HG03196 (cell line): ENCODE measurements around the gene NUDT22.
A peak's percentile ranks its signal among the peaks of the same experiment; 100 is the strongest.

Experiments
- ATAC-seq: cut with Tn5 transposase; IDR thresholded peaks from one replicate; pipeline ENCODE4 v1.9.1; 2021; ENCODE audit not compliant: unreplicated experiment

The NUDT22 gene, protein sequence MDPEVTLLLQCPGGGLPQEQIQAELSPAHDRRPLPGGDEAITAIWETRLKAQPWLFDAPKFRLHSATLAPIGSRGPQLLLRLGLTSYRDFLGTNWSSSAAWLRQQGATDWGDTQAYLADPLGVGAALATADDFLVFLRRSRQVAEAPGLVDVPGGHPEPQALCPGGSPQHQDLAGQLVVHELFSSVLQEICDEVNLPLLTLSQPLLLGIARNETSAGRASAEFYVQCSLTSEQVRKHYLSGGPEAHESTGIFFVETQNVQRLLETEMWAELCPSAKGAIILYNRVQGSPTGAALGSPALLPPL

DNA sequence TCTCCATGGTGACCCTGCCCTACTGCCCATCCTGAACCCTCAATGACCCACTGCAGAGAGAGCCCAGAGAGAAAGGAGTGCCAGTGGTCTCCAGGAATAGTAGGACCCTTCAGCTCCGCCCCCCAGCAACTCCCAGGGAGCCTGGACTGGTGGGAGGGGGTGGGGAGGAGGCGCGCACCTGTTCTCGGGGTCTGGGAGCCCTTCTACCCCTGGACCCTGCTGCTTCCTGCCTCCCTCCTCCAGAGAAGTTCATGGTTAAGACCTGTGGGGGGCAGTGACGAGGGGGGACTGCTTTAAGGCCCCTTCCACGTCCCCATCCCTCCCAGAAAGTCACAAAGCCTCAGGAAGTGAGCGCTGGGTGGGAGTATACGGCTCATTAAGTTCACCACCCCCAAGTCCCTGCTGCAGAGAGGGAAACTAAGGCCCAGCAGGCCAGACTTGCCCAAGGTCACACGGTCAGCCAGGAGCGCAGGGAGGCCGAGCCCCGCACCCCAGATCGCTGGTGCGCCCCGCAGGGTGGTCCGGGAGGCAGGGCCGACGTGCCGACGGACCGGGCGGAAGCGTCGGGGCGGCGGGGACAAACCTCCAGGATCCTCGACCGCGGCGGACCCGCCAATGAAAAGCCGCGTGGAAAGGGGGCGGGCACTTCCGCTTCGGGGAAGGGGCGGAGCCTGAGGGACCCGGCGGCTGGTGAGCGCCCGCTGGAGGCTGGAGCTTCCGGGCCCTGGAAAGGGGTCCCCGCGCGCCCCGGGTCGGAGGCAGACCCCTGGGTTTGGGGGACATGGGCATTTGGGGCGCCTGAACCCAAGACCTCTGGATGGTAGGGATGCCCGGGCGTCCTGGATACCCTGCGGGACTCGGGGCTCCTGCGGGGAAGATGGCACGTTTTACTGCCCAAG, at the start of gene NUDT22, which contains the start of gene TRPT1:
NUDT22 (plus strand) TSS at position 667 of the 899 bp plus-strand sequence. CDS start 379 bp downstream, outside the sequence.
TRPT1 (minus strand) TSS at position 579 of the 899 bp plus-strand sequence; CDS start at position 253, 326 bp downstream.
- peak; percentile 45 for ATAC-seq

GRCh38 chr11:64176751-64177150, 49.3 kb upstream of the NUDT22 start:
- no peak for ATAC-seq

GRCh38 chr11:64178203-64178602, 47.9 kb upstream of the NUDT22 start:
- no peak for ATAC-seq

DNA sequence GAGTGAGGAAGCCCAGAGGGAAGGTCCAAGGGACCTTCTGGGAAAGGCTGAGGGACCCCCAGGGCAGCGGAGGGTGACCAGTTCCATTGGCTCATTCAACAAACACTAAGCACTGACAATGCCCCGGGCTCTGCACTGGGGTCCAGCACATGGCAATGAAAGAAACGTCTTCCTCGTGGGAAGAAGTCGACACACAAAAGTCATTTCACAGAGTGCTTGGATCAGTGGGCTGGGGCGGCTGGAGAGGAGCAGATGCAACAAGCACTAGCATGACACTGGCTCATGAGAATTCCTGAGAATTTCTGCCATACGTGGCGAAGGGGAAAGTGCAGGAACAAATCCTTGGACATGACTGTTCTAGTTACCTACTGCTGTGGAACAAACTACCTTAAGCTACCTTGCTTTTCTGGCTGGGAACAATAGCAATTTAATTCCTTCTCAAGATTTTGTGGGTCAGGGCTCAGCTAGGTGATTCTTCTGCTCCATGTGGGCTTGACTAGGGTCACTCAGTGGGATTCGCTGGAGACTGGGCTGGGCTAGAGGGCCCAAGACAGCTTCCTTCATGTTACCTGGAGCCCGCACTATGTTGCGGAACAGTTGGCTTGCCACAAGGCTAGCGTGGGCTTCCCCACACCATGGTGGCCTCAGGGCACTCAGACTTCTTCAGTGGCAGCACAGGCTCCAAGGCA, 47.0 kb upstream of the NUDT22 start:
- no peak for ATAC-seq

DNA sequence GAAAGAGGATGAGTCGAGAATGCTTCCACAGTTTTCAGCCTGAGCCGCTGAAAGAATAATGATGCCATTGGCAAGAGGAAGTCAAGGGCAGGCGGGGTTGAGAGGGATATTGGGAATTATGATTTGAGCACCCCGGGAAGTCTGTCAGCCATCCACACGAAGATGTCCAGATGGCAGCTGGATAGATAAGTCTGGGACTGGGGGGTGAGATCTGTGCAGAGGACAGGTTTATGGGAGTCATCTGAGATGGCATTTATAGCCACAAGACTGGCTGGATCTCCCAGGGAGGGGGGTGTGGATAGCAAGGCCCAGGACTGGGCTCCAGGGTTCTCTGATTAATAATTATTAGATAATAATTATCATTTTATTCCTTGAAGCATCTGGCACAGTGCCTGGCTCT, 45.2 kb upstream of the NUDT22 start:
- no peak for ATAC-seq

- ATAC-seq, result no peak
These were observed 44.3 kb upstream of the NUDT22 start for GRCh38 chr11:64181506-64182411.

DNA sequence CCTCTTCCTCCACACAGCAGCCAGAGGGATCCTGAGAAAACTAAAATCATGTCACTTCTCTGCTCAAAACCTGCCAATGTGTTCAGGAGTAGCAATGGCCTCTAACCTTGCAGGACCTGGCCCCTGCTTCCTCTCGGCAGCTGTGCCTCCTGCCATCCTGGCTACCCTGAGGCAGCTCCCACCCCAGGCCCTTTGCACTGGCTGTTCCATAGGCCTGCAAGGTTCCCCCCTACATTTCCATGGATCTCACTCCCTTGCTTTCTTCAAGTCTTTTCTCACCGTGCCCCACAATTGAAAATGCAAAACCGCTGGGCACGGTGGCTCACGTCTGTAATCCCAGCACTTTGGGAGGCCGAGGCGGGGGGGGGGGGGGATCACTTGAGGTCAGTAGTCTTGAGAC, 42.2 kb upstream of the NUDT22 start:
- ATAC-seq, result no peak

- ATAC-seq, result peak; percentile 23
These were observed 40.8 kb upstream of the NUDT22 start for GRCh38 chr11:64185175-64185692.

DNA sequence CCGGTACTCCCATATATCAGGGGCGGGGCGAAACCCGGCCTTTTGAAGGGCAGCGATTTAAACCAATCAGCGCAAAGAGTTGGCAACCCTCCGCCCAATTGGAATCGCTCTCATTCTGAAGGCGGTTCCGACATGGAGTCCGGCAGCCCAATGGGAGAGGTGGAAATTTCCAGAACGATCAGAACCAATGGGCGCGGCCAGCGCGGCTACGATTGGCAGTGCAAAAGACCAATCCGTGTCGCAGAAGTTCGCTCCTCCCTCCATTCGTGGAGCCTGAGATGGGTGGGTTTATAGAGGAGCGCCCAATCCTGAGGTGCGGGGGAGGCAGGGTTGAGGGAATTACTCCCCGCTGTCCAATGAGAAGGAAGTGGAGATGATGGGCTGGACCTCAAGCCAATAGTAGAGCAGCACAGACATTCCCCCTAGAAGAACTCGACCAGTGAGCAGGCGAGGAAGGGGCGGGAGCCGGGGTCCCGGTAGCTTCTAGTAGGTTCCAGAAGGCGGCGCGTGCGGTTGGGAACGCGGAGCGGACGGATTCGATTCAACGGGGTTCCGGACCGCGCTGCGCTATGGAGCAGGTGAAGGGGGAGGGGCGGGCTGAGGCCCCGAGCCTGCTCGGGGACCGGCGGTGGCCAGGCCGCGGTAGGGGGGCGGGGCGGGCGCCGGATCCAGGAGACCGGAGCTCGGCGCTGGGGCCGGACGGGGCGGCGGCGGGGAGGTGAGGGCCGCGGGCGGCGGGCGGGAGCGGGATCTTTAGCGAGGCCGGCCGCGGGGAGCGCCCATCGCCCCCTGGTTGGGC, 40.2 kb upstream of the NUDT22 start, which contains the start of gene STIP1:
STIP1 (plus strand) TSS at position 479 of the 799 bp plus-strand sequence; CDS start at position 570, 91 bp downstream.
- ATAC-seq, result peak; percentile 84

DNA sequence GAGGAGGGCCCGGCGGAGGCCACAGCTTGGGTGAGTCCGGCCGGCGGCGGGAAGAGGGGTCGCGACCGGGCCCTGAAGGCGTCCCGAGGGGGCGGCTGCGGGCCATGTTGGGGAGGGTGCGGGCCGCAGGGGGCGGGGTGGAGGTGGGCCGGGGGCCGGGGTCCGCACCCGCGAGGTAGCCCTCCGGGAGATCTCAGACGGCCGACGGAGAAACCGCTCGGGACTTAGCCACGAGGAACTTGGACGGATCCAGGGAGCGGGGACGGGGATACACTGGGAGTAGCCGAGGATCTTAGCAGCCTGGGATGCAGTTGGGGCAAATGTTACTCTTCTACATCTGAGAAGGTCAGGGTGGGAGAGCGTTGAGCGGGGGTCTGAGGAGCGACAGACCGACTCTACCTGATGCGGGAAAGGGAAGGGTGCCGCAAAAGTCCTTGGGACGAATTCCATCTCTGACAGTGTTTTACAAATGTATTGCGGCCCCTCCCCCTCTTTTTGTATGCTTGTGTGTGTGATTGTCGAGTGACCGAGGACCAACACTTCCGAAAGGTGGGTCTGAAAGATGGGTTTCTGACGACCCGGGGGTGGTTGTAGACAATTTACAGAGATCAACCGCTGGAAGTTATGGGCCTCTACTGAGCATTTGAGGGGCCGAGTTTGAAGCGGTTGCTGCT, 39.4 kb upstream of the NUDT22 start:
- ATAC-seq, result peak; percentile 2

- no peak for ATAC-seq
These were observed 33.6 kb upstream of the NUDT22 start for GRCh38 chr11:64192434-64192833.

DNA sequence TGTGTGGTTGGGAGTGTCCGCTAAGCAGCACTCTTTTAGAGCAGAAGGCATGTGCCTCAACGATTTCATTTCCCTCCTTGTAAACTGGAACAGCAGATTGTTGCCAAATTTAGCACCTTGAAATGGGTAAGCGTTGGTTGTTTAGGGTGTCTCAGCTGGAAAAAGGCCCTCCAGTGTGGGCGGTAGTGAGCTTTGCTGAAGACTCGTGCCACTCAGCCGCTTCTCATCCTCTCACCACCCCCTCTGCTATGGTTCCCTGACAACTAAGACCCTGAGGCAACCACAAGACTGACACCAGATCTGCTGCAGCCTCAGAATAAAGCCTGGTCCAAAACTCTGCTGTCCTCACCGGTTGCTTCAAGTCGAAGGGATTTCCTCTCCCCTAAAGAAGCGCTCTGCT, 29.4 kb upstream of the NUDT22 start:
- no peak for ATAC-seq

DNA sequence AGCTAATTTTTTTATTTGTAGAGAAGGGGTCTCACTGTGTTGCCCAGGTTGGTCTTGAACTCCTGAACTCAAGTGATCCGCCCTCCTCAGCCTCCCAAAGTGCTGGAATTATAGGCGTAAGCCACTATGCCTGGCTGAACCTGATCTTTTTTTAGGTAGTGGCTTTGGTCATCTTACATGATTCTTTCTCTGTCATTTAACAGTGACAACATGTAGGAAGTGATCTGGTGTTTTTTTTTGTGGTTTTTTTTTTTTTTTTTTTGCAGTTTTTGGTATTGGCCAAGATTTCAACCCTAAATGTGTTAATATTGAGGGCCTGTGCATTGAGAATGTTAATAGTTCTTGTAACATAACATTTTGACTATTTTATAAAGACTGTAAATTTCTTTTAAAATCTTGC, 27.6 kb upstream of the NUDT22 start:
- ATAC-seq, result no peak

- no peak for ATAC-seq
These were observed 24.5 kb upstream of the NUDT22 start for GRCh38 chr11:64201543-64201942.

GRCh38 chr11:64202992-64203391, 23.1 kb upstream of the NUDT22 start:
- ATAC-seq, result no peak

DNA sequence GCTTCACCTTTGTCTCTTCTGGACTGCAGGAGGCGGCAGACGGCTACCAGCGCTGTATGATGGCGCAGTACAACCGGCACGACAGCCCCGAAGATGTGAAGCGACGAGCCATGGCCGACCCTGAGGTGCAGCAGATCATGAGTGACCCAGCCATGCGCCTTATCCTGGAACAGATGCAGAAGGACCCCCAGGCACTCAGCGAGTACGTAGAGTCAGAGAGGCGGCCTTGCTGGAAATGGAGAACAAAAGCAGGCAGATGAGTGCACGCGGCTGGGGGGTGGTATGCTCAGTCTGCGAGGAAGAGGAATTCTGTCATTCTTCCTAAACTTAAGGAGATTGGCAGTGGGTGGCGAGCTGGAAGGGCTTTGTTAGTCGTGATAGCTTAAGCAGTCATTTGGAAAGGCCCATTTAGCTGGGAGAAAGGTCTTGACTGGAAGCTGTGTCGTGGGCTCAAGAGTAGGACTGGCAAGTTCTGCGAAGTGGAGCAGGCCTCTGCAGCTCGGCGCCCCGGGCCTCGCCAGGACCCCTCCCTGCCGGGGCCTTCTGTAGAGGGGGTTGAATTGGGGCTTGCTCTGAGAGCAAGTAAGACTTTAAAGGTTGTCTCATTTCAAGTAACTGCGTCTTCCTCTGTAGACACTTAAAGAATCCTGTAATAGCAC, 22.5 kb upstream of the NUDT22 start:
- no peak for ATAC-seq

GRCh38 chr11:64204080-64204440, 22.0 kb upstream of the NUDT22 start:
- ATAC-seq, result no peak

GRCh38 chr11:64204464-64204989, 21.5 kb upstream of the NUDT22 start:
- ATAC-seq, result no peak
